Heart left ventricle (tissue), 13 donors: ENCODE measurements around the gene TMEM236.

Source experiments
- POLR2A ChIP-seq, 2 donors: fragments of 450-650 bp; IDR thresholded peaks; one replicate each; pipeline ENCODE4 v1.6.1; 2017; ENCODE audit warnings: antibody characterized with exemption in 2 of 2, mild to moderate bottlenecking in 2 of 2, moderate library complexity in 2 of 2
- TF ChIP-seq, protein P1 (sequence below), 12 donors: fragments of 200-600 bp; sonication (generic) in 4 of 12; IDR thresholded peaks; one replicate each; pipeline versions ENCODE4 v1.5.0 to v1.8.0; 2018 to 2022; ENCODE audit warnings: antibody characterized with exemption in 12 of 12, mild to moderate bottlenecking in 5 of 12
- donor health status: ischemic (EF 13 %, LVEDD 7.1; RV severe dilation, severe dysfunction).
- donor health status: DM: no; HTN: yes; CAD: no.
- donor health status: DM: no; HTN: no; CAD: no.
- donor health status: ischemic (EF 25% LVEDD 6.9; RV normal size, moderate dysfunction).
- donor health status: ischemic (EF 25% LVEDD 5.7; RV mildly dilated, moderate dysfunction).
- donor health status: ischemic (EF 35%, LVEDD 5.7; RV mildly dilated, moderate dysfunction).
- donor health status: nonischemic (EF 11% LVEDD 7.7; RV severe dilation, severe dysfunction).
- donor health status: DM: yes; HTN: yes; CAD: no.
- donor health status: PGD.
- donor health status: ischemic (EF 29% LVEDD 5.4; RV normal size, mild dysfunction).
- donor health status: nonischemic (EF 23%, LVEDD 6.1; RV moderate dilation, normal function).

DNA sequence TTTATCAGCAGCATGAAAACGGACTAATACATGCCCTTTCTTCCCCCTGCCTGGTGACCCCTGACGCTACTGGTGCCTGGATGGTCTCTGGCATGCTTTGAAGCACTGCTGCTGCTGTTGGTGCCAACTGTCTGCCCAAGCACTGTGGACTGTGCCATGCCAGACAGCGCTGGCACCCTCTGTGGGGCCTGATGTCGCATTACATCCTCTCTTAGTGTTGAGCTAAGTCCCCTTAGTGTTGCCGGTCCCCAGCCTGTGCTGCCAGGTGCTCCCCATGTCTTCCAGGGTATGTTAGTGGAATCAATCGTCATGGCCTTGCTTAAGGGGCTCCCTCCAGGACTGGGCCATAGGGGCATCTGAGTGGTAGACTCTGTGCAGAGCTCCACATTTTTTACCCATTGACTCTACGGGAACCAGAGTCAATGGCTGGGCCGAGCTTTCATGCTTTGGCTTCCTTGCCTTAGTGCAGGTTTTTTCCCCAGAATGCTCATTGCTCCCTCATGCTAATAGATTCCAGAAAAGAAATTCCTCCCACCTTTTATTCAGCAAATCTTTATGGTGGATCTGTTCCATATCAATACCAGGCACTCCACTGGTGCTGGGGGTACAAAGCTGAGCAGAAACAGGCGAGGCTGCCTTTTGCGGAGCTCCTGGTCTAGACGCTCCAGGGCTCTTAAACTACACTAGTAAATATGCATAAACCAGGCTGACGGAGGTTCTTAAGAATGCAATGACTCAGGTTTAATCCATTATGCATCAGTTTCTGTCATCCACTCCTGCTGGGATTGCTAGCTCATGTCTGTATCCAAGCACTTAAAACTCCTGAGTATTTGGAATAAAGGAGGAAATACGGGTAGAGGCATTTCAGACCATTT lies 35.3 kb downstream of the TMEM236 start:
- no peak for TF ChIP-seq POLR2A (IDR thresholded peaks at IDR 0.05)
- TF ChIP-seq, protein P1, sequence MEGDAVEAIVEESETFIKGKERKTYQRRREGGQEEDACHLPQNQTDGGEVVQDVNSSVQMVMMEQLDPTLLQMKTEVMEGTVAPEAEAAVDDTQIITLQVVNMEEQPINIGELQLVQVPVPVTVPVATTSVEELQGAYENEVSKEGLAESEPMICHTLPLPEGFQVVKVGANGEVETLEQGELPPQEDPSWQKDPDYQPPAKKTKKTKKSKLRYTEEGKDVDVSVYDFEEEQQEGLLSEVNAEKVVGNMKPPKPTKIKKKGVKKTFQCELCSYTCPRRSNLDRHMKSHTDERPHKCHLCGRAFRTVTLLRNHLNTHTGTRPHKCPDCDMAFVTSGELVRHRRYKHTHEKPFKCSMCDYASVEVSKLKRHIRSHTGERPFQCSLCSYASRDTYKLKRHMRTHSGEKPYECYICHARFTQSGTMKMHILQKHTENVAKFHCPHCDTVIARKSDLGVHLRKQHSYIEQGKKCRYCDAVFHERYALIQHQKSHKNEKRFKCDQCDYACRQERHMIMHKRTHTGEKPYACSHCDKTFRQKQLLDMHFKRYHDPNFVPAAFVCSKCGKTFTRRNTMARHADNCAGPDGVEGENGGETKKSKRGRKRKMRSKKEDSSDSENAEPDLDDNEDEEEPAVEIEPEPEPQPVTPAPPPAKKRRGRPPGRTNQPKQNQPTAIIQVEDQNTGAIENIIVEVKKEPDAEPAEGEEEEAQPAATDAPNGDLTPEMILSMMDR (IDR thresholded peaks at IDR 0.05): no peak
